Stimulated activated CD8-positive, alpha-beta memory T cell treated with anti-CD3 and anti-CD28 coated beads, Interleukin-7, amount 100 ng/mL, for 48 hours (primary cell): ENCODE measurements around the gene NSUN2.
"Not testable (repeated sequence)": the region's sequence is repeated elsewhere in the genome, so short reads cannot be mapped to it uniquely, and the experiment has no call there.

ENCODE experiments used
- DNase-seq, 2 donors: peaks; one replicate each; pipeline ENCODE4 v3.0.0-alpha.2; 2020; ENCODE audit warnings: low read depth in 1 of 2; ENCODE audit errors: extremely low read depth in 1 of 2

The NSUN2 gene

DNA sequence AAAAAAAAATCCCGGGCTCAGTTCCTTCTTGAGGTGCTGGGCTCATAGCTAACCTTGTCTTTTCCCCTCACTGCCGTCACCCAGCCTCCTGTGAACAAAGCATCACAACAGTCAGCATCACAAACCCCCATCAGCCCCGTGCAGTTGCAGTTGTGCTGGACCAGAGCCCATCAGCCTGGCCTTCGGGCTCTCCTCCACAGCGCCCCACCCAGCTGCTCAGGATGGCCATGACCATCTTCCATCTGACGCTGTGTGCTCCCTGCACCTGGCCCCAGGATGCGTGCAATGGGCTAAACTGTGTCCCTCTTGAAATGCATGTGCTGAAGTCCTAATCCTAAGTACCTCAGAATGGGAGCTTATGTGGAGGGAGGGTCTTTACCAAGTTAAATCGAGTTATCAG, 48.1 kb downstream of the NSUN2 start:
- DNase-seq = no peak

DNA sequence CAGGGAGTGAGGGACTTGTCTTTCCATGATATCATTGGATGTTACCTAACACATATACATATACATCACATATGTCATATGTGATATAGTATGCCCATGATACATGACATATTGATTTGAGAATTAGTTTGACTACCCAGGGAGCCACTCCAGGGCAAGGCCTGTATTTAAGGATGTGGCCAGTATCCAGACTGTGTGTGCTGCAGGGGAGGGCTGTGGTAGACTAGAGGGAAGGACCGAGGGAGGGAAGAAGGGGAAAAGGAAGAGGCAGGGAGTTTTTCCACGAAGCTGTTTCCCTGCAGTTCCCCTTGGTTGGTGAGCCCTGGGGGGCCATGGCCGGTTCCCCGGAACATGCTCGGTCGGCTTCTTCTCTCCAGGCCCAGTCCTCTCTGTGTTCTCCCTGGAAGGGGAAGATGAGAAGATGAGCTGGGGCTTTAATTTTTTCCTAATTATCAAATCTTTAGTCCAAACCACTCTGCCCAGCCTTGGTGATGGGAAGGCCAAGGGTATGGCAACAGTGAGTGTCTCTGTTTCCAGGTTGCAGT, 48.7 kb downstream of the NSUN2 start:
- DNase-seq = no peak

DNA sequence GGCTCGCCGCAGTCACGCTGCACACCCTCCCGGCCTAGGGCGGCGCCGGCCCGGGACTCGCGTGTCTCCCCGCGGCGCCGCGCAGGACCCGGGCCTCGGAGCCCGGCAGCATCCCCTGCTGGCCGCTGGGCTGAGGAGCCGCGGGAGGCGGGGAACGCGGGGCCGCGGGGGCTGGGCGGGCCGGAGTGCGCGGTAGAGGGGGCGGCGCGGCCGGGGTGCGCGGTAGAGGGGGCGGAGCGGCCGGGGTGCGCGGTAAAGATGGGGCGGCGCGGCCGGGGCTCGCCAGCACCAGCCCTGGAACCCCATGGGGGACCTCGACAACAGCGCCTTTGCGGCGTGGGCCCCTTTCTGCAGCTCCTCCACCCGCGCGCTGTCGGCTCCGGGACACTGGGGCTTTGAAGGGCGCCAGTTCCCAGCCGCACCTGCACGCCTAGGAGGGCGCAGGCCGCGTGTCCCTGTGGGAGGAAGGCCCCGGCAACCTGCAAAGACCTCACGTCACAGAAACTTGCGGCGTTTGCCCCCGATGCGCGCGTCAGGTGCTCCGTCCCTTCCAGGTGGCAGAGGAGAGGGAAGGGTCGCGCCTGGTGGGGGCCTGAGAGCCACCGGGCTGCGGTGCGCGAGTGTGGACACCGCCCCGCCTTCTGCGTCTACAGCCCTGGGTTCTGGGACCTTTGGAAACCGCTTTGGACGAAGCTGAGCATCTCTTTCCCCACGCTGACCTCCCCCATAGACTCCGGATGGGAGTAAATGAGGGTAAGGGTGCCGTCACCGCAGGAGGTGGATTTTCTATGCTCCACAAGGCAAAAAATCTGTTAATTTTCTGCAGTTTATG, 49.6 kb downstream of the NSUN2 start:
- no peak for DNase-seq

DNA sequence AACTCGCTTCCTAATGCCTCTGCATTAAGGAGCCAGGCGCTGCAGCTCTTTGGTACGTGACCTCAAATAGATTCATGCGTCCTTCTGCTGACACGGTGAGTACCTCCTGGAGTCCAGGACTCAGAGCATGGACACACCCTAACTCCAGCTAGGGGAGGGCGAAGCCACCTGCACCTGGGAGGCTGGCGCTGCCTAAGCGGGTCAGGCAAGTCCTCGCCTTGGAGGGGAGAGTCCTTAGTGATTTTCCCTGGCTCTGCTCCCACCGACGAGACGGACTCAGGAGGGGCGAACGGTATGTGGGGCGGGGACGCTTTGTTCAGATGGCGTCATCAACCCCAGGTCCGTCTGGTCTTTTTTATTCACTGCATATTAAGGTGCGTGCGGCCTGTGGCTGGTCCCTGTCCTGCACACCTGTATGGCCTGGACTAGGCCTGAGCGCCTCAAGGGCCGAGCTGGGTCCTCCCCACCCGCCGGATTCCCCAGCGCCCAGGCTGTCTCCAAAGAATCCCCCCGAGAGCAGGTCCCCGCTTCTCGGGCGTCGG, 50.3 kb downstream of the NSUN2 start:
- DNase-seq = no peak

DNA sequence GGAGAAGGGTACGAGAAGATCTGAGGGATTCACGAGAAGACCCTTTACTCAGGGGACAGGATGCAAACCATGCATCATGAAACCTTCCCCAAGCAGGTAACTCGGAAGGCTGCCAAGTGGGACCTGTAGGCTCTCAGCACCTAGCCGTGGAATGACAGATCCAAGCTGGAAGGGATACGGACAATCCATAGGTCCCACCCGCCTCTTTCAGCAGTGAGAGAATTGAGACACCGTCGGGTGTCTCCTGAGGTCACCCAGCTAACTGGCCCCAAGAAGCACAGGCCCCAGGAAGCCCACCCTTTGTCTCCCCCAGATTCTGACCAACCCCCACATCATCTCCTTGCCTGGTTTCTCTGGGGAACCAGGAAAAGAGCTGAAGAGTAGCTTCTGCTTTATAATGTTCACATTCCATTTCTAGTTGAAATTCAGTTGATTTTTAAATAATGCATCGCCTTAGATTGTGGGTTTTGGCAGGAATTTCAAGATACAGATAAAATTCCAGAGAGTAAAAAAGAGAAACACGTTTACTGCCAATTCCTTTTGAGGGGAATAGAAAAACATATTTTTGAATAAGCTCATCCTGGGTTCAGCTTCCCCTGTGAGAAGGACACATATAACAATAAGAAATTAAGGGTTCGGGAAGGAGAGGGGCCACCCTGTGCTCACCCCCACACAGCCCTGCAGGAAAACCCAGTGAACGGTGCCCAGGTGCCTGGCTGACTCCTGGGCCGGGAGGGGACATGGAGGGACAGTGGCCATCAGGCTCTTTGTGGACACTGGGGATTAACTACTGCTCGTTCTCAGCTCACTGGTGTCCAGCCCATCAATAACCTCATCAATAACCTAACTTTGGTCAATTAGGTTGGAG, 51.1 kb downstream of the NSUN2 start:
- no peak for DNase-seq

DNA sequence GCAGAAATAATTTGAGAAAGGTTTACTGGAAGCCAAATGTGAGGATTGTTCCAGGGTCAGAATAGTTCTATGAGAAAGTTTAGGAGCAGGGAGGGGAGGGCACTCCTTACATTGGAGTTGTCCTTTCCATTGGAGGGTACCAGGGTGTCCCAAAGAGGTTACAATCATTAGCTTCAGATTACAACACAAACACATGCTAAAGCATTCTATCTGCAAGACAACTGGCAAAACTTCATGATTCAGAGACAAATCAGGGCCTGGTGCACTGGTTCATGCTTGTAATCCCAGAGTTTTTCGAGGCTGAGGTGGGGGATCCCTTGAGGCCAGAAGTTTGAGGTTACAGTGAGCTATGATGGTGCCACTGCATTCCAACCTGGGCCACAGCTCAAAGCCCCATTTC, 51.8 kb downstream of the NSUN2 start:
- no peak for DNase-seq

DNA sequence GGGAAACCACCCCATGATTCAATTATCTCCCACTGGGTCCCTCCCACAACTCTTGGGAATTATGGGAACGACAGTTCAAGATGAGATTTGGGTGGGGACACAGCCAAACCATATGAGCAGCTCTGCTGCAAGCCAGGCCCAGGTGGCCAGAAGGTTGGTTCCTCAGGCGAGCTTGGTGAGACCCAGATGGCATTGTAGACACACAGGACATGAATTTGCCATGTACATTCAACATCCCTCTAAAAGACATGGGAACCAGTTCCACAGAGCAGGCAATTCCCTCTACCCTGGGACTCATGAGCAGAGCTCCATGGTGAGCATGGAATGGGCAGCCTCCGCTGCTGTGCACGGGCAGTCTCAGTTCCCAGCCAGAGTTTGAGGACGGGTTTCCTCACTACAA, 53.3 kb downstream of the NSUN2 start:
- no peak for DNase-seq

DNA sequence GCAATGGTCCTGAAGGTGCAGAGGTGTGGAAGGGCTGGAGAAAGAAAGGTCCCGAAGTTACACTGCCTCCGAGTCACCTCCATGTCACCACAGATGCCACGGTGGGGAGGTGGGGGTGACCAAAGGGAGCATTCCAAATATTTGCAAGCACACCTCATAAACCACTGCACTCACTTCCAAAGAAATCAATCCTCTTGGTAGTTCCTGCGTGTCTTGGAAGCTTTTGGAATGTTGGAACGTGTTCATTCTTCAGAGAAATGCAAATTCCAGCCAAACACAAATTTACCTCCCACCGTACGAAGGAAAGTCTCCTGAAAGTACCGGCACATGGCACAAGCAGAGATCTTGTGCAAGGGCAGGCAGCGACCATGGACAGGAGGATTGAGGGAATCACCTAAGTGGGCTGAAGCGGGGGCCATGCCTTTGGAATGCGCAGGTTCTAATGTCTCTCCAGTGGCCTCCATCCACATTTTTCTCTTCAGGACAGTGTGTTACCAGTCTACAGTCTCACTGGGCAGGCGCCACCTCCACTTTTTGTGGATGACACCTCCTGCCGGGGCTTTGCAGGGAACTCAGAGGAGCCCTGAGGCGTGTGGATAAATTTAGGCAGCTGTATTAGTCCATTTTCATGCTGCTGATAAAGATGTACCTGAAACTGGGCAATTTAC, 54.0 kb downstream of the NSUN2 start:
- DNase-seq = no peak

DNA sequence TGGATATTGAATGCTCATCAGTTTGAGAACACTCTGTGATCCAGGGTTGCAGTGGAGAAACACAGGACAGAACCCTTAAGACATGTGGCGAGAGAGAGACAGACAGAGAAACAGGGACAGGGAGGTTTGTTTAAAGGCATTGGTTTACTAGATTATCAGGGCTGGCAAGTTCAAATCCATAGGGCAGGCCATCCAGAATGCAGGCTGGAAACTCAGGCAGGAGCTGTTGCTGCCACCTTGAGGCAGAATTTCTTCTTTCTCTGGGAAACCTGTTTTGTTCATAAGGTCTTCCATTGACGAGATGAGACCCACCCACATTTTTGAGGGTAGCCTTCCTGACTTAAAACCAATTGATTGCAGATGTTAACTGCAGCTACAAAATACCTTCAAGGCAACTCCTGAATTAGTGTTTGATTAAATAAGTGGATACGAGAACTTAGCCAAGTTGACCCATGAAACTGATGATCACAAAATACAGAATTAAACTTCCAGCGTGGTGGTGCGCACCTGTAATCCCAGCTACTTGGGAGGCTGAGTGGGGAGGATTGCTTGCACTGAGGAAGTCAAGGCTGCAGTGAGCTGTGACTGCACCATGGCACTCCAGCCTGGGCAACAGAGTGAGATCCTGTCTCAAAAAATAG, 55.9 kb downstream of the NSUN2 start:
- DNase-seq = no peak

DNA sequence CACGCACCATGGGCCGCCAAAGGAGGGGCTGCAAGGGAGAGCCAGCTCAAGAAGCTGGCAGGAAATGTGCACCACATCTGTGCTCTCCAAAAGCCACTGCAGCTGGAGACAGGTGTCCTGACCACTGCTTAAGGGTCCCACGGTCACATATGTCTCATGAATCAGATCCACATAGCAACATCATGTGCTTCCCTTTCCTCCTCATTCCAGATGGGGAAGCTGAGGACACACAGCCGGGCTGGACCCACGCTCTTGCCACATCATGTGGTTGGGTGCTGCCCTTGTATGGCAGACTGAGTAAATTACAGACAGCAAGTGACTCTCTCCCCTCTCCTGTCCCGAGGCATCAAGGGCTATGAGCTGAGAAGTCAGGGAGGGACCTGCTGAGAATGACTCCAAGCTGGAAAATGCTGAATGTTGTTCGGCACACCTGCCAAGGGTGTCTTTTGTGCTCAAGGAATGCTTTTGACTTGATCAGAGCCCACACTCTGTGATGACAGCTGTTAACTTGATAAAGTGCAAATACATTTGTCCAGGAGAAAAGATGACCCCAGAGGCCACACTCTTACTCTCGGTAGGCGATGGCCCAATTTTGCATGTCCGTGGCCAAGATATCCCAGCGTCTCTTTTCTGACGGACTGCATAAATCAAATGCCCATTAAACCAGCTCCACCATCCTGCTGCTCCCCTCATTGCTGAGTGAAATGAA, 58.2 kb downstream of the NSUN2 start:
- DNase-seq = no peak

DNA sequence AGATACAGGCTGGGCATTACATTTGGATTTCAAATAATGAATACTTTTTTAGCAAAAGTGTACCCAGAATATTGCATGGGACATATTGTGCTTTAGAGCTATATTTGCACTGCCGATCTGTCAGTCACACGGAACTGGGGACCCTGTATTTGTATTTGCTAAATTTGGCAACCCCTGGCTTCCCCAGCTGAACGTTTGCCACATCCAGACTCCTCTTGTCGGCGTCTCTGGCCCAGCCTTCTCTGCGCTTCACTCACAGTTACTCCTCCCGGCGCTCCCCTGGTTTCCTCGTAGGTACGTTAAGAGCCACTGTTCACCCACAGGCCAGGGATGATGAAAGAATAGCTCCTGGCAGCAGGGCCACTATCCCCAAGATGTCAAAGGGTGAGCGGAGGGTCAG, 58.7 kb downstream of the NSUN2 start:
- no peak for DNase-seq

DNA sequence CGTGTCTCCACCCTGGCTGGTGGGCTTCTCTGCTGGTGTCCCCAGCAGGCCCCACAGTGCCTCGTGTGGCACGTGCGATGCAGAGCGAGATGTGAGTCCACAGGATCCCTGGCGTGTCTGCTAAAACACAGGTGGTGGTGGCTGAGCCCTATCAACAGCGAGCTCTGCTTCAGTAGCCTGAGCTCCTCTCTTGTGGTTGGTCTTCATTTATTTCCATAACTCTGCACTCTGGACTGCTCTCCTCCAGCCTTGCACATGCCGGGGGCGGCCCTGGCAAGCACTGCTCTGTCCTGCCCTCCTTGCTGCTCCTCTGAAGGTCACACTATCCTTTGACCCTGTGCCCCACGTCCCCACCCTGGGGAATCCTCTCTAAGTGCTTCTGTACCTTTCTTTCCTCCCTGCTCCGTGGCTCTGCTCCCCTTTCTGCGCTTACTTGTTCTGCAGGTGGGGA, 59.2 kb downstream of the NSUN2 start:
- no peak for DNase-seq

DNA sequence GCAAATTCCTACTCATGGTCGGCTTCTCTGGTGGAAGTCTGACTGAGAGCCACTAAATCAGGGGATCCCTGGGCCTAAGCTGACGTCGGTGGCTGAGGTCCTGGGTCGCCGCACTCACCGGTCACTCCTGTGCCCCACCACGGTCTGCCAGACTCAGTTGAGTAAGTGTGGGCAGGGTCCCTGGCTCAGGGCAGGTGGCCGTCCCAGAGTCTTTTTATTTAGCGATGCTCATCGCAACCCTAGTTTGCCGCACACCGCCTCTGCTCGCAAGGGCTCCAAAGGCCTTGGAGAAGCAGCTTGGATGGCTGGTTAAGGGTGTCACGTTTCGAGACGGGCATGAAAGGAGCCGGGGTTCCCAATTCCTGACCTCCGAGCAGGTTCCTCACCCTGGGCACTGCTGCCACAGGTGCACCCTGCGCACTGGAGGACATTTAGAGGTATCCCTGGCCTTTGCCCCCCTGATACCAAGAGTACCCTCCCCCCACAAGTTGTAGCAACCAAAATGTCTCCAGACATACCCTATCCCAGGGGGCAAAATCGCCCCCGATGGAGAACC, 59.9 kb downstream of the NSUN2 start:
- no peak for DNase-seq

DNA sequence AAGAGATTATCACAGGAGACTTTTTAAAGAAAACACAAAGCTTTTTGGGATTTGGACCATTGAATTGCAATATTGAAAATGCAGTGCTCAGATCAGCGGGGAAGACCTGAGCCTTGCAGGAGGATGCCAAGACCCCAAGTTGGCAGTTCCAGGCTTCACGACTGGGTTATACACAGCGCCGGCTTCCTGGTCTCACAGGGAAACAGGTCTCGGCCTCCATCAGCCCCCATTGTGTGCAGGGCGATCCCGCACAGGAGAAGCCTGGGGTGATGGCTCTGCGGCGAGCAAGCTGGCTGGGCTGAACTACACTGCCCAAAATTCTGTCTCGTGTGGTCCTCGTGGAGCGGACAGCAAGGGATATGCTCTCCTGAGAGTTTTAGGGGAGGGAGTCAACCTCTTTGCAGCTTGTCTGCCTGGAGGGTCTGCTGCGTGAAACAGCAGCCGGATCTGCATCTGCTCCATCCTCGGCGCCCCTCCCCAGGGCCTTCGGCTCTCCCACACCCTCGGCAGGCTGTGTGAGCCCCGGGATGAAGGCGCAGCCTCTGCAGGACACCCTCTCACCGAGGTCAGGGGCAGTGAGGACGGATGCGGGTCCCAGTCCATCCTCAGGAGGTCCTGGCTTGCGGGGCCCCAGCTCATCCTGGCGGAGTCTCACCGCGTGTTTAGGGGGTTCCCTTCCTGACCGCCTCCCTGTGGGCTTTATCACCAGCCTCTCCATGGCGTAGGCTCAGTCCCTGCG, 60.6 kb downstream of the NSUN2 start:
- no peak for DNase-seq

DNA sequence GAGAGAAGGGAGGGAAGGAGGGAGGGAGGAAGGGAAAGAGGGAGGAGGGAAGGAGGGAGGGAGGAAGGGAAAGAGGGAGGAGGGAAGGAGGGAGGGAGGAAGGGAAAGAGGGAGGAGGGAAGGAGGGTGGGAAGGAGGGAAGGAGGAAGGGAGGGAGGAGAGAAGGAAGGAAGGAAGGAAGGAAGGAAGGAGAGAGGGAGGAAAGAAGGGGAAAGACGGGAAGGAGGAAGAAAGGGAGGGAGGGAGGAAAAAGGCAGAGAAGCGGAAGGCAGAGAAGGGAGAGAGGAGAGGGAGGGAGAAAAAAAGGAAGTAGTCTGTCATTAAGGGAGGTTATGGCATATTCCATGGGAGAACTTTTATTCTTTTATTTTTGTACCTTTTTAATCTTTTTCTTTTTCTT, 61.2 kb downstream of the NSUN2 start:
- DNase-seq = not testable (repeated sequence)

DNA sequence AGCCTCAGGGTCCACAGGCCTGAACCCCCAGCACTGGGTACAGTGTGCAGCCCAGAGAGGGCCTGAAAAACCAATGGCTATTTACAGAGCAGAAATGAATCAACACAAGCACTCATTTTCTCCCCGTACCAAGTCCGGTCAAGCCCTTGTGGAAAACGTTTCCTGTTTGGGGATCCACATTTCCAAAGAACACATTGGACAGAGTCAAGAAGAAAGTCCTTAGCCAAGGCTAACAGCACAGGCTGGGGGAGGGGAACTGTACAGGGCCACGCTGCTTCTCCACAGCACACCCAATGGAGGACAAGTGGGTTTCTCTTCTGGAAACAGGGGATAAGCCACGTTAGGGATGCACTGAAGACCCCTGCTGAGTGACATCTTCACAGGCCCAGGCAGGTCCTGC, 62.3 kb downstream of the NSUN2 start:
- DNase-seq = no peak

DNA sequence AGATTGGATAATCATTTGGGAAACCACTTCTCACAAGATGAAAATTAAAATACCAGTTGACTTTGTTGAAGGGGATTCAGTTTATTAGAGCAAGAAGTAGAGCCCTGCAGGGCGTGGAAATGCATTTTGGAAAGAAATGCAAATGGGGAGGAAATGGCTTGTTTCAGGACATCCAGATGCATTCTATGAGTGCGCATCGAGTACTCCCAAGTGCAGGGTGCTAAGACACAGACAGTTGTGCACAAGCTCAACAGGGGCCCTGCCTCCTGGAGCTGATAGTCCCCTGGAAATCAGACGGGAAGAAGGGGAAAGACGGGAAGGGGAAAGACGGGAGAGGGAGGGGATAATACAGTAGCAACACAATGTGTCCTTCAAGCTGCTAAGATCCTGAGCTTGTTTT, 64.0 kb downstream of the NSUN2 start:
- DNase-seq = no peak

DNA sequence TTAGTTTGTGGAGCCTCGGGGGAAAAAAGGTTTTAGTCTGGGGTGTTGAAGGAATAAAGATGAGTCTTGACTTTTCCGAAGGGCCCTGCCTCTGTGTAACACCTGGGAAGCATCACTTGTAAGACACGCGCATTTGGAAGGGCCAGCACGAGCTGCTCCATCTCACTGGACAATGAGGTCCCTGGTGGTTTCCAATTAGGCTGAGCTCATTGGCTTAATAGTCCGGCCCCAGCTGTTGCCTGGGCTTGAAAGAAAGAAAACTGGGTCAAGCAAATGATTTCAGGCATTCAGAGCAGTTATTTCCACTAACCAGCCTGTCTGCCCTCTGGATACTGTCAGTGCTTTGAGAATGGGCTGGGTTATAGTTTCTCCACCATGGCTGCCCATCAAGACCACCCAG, 64.5 kb downstream of the NSUN2 start:
- no peak for DNase-seq

DNA sequence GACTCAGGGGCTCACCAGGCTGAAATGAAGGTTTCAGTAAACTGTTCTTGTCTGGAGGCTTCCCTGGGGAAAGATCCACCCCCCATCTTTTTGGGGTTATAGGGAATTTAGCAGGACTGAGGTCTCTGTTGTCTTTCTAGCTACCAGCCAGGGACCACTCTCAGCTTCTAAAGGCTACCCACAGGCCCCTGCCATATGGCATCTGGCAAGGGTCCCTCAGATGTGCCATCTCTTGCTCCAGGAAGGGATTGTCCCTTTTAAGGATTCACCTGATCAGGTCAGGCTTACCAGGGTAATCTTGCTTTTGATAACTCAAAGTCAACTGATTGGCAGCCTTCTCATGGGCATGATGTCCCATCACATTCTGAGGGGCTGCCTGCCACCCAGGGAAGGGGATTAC, 65.0 kb downstream of the NSUN2 start:
- no peak for DNase-seq
